GM12878 (cell line): Measurements from ENCODE around the gene FMNL2. TPM values are rescaled to one million over a fixed set of nuclear protein-coding genes. Genes with fewer than 3 reads are reported as not detected.

Experiments
- ATAC-seq: fragments of 200-7000 bp; cut with Tn5 transposase; 3 replicates; pipeline ENCODE4 v1.9.1; 2020; ENCODE audit warnings: mild to moderate bottlenecking, moderate library complexity
- BruUV-seq: library from RNA; stranded (reverse); fragments of 400-500 nt; replicated peaks from 2 replicates; lab custom pipeline; 2021; lab: Mats Ljungman, UMichigan
- CTCF ChIA-PET: fragments of 300-600 bp; sonication (Branson Sonifier 250); formaldehyde crosslinking; extraction: SDS; loops from one replicate; lab custom pipeline; 2021; ENCODE audit warnings: inconsistent platforms; lab: Yijun Ruan, JAX
- POLR2A ChIA-PET: fragments of 350-600 bp; formaldehyde crosslinking; extraction: SDS; loops from one replicate; lab custom pipeline; 2021; ENCODE audit warnings: inconsistent platforms; lab: Charles Lee
- RAD21 ChIA-PET: fragments of 300-600 bp; sonication (Branson Sonifier 250); formaldehyde crosslinking; loops from one replicate; lab custom pipeline; 2023; ENCODE audit warnings: antibody characterized with exemption; ENCODE audit not compliant: unreplicated experiment; lab: Charles Lee
- SMC1A ChIA-PET: fragments of 300-600 bp; sonication (Branson Sonifier 250); formaldehyde crosslinking; loops from one replicate; lab custom pipeline; 2023; ENCODE audit not compliant: unreplicated experiment, uncharacterized antibody; lab: Charles Lee
- DNase-seq: peaks from one replicate; pipeline ENCODE4 v3.0.0-alpha.2; 2011; ENCODE audit warnings: low read depth, low spot score
- FAIRE-seq: peaks from 3 replicates; lab custom pipeline; 2011; peaks lifted over from hg19 to GRCh38; lab: Jason Lieb, UNC
- H2AFZ ChIP-seq: 2 replicates; pipeline ENCODE4 v1.6.0; 2011; ENCODE audit warnings: low read depth, low read length, control low read depth; ENCODE audit not compliant: control insufficient read depth
- H3K27ac ChIP-seq: 2 replicates; pipeline ENCODE4 v1.5.1; 2011; ENCODE audit warnings: control low read depth; ENCODE audit not compliant: control insufficient read depth, insufficient read depth
- H3K27me3 ChIP-seq, 2 experiments: replicated peaks in 1 of 2; 2 replicates each; pipeline versions ENCODE4 v1.6.0 to v1.6.1; 2011; ENCODE audit warnings: low read length in 1 of 2; ENCODE audit not compliant: control insufficient read depth in 2 of 2, insufficient read depth in 2 of 2
- H3K36me3 ChIP-seq, 2 experiments: 2 replicates each; pipeline ENCODE4 v1.5.1; 2011; ENCODE audit warnings: low read length in 1 of 2; ENCODE audit not compliant: control insufficient read depth in 2 of 2, insufficient read depth in 2 of 2
- H3K4me1 ChIP-seq: 2 replicates; pipeline ENCODE4 v1.6.1; 2011; ENCODE audit warnings: mild to moderate bottlenecking, low read length, moderate library complexity, mixed read lengths; ENCODE audit not compliant: control insufficient read depth, insufficient read depth
- H3K4me2 ChIP-seq: 2 replicates; pipeline ENCODE4 v1.6.0; 2011; ENCODE audit warnings: control low read depth; ENCODE audit not compliant: control insufficient read depth, insufficient read depth
- H3K4me3 ChIP-seq: fragments of 200-600 bp; sonication (generic); 2 replicates; pipeline ENCODE4 v1.5.1; 2016
- H3K79me2 ChIP-seq: 2 replicates; pipeline ENCODE4 v1.6.0; 2011; ENCODE audit warnings: low read length; ENCODE audit not compliant: control insufficient read depth, insufficient read depth
- H3K9ac ChIP-seq: 2 replicates; pipeline ENCODE4 v1.8.0; 2011; ENCODE audit warnings: low read length, control low read depth, mixed read lengths; ENCODE audit not compliant: control insufficient read depth, insufficient read depth
- H3K9me3 ChIP-seq: replicated peaks from 3 replicates; pipeline ENCODE4 v1.5.1; 2011; ENCODE audit warnings: mild to moderate bottlenecking, low read length; ENCODE audit not compliant: control insufficient read depth, insufficient read depth
- H4K20me1 ChIP-seq: 2 replicates; pipeline ENCODE4 v1.6.0; 2011; ENCODE audit not compliant: control insufficient read depth, insufficient read depth
- BCL11A ChIP-seq: IDR thresholded peaks from 2 replicates; pipeline ENCODE4 v1.6.1; 2011; ENCODE audit warnings: low read depth, low read length
- BMI1 ChIP-seq: fragments of 450-650 bp; IDR thresholded peaks from 2 replicates; pipeline ENCODE4 v1.6.1; 2016; ENCODE audit warnings: mild to moderate bottlenecking, moderate library complexity, borderline replicate concordance
- CREB1 ChIP-seq: IDR thresholded peaks from 2 replicates; pipeline ENCODE4 v1.6.1; 2012; ENCODE audit warnings: low read depth, mild to moderate bottlenecking, inconsistent platforms
- MYC ChIP-seq: IDR thresholded peaks from 2 replicates; pipeline ENCODE4 v1.6.1; 2011; ENCODE audit warnings: mild to moderate bottlenecking, low read length, moderate library complexity, inconsistent platforms; ENCODE audit not compliant: insufficient read depth, insufficient replicate concordance, insufficient read length, severe bottlenecking
- NR2C2 ChIP-seq: IDR thresholded peaks from 2 replicates; pipeline ENCODE4 v1.6.1; 2011; ENCODE audit warnings: borderline replicate concordance, low read depth; ENCODE audit not compliant: control insufficient read depth, insufficient read length
- RB1 ChIP-seq: fragments of 450-650 bp; formaldehyde crosslinking; IDR thresholded peaks from 2 replicates; pipeline ENCODE4 v1.6.1; 2017; ENCODE audit warnings: mild to moderate bottlenecking, borderline replicate concordance
- TCF3 ChIP-seq: IDR thresholded peaks from 2 replicates; pipeline ENCODE4 v1.6.1; 2012; ENCODE audit warnings: low read depth, mild to moderate bottlenecking, low read length, borderline replicate concordance; ENCODE audit not compliant: insufficient read depth
- WGBS: methylation state at CpG from one replicate; pipeline ENCODE4 v1.1.6; 2016; ENCODE audit warnings: low lambda C conversion rate; ENCODE audit not compliant: insufficient replicate concordance, insufficient coverage; ENCODE audit errors: missing lambda C conversion rate; 5-methylcytosine and 5-hydroxymethylcytosine counted together
- in situ Hi-C: fragments of 300-500 bp; cut with MboI; formaldehyde crosslinking; loops from 9 replicates; pipeline ENCODE4 v1.14.3; 2018; ENCODE audit warnings: mixed read lengths
- intact Hi-C: fragments of 100-400 bp; cut with micrococcal nuclease; formaldehyde crosslinking; loops from one replicate; pipeline ENCODE4 v1.14.2; 2022; ENCODE audit not compliant: unreplicated experiment
- polyA plus RNA-seq, 11 experiments: library from polyadenylated mRNA; depleted of rRNA in 4 of 11; unstranded in 6 of 11; stranded (reverse) in 5 of 11; fragments of >200 nt; fragmentation: Nextera tagmentation in 4 of 11; fragmentation: Illumina TruSeq in 1 of 11; extraction: Ambion mirVana in 4 of 11; extraction: Trizol in 1 of 11; gene quantifications; 1 replicate in 1 of 11; 2 replicates in 10 of 11; pipeline versions ENCODE4 v1.2.1 to v1.2.3, GENCODE V29; 2011 to 2016; ENCODE audit warnings: inconsistent platforms in 2 of 11, missing spikeins in 2 of 11, low read depth in 1 of 11
- total RNA-seq, 4 experiments: library from RNA; depleted of rRNA in 3 of 4; stranded (reverse); fragments of >200 nt in 3 of 4; fragmentation: Illumina TruSeq in 1 of 4; extraction: Trizol in 1 of 4; gene quantifications; 2 replicates each; pipeline versions ENCODE4 v1.2.1 to v1.2.3, GENCODE V29; 2013 to 2021
- TF ChIP-seq, protein P1 (sequence below): fragments of 450-650 bp; formaldehyde crosslinking; IDR thresholded peaks from 2 replicates; pipeline ENCODE4 v1.4.0; 2022; ENCODE audit warnings: mild to moderate bottlenecking, moderate library complexity
- TF ChIP-seq, protein P2 (sequence below): fragments of 450-650 bp; IDR thresholded peaks from 2 replicates; pipeline ENCODE4 v1.6.1; 2017; ENCODE audit warnings: mild to moderate bottlenecking
- TF ChIP-seq, protein P3 (sequence below): fragments of 150-350 bp; IDR thresholded peaks from 2 replicates; pipeline ENCODE4 v1.6.1; 2016; ENCODE audit warnings: low read depth, low read length
- TF ChIP-seq, protein P4 (sequence below): fragments of 450-650 bp; IDR thresholded peaks from 2 replicates; pipeline ENCODE4 v1.6.1; 2016; ENCODE audit warnings: mild to moderate bottlenecking
- TF ChIP-seq, protein P5 (sequence below): IDR thresholded peaks from 2 replicates; pipeline ENCODE4 v1.6.1; 2011; ENCODE audit warnings: low read depth, mild to moderate bottlenecking, low read length, moderate library complexity, borderline replicate concordance; ENCODE audit errors: extremely low read depth

FMNL2 gene
- total and polyA plus RNA-seq, 10 of the 15 experiments (the other 5 are each of a cell fraction or from before 2014, with no cell fraction given), result 0.13 to 9.9 (median 0.35) TPM

DNA sequence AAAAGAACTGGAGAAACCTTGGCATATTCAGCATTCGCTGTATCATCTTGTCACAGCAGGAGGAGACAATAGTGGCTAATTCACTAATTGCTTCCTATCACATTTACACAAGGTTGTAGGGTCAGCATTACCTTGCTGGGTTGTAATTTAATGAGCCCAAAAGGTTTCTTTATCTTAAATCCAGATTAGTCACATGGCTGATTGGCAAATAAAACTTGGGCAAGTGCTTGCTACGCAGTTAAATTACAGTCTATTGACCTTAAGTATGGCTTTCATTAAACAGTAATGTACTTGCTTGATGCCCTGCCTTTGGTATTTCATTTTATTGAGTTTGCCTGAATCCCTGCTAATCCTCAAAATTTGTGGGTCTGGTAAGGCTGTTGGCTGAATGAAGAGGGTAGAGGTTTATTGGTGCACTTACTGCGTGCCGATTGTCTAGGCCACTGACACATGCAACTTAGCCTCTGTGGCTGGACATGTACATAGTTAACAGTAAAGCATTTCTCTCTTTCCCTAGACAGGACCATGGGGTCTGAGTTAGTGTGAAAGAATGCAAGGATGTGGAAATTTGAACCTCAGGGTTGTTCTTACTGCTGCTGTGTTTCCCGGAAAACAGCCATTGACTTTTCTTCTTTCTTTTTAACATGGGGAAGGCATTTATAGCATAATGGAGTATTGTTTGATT is 34.3 kb downstream of the FMNL2 start:
- in situ Hi-C loops, result no loop called here
- FAIRE-seq, result no peak
- Histone ChIP-seq H3K36me3 (no peaks in the 10 kb centered on the region), H3K9me3 (no peaks in the 10 kb centered on the region), H3K4me1 (peaks cover 9% of the 10 kb centered on the region), H3K79me2 (no peaks in the 10 kb centered on the region; the same call in 1 of the 2 replicates), H3K27ac (no peak overlapping the region), H3K4me3 (no peak overlapping the region), H3K27me3 (no peaks in the 10 kb centered on the region), H3K4me2 (no peak overlapping the region), H3K9ac (no peak overlapping the region), H4K20me1 (no peaks in the 10 kb centered on the region), H2AFZ (no peak overlapping the region)
- ChIA-PET POLR2A (no interaction called here), SMC1A (interaction anchor here (1.5 kb wide), 1 partner anchor 39 kb away, joined by 3 read pairs; no protein-coding TSS in a partner anchor), CTCF (no interaction called here), RAD21 (no interaction called here)
- intact Hi-C loops, result loop anchor here (5.0 kb wide), 1 partner anchor 53 kb away; no protein-coding TSS in a partner anchor
- WGBS, result 94% methylated on average over 5 of the region's 5 CpGs
- no peak for DNase-seq
- no peak for ATAC-seq
- TF ChIP-seq, protein P1, sequence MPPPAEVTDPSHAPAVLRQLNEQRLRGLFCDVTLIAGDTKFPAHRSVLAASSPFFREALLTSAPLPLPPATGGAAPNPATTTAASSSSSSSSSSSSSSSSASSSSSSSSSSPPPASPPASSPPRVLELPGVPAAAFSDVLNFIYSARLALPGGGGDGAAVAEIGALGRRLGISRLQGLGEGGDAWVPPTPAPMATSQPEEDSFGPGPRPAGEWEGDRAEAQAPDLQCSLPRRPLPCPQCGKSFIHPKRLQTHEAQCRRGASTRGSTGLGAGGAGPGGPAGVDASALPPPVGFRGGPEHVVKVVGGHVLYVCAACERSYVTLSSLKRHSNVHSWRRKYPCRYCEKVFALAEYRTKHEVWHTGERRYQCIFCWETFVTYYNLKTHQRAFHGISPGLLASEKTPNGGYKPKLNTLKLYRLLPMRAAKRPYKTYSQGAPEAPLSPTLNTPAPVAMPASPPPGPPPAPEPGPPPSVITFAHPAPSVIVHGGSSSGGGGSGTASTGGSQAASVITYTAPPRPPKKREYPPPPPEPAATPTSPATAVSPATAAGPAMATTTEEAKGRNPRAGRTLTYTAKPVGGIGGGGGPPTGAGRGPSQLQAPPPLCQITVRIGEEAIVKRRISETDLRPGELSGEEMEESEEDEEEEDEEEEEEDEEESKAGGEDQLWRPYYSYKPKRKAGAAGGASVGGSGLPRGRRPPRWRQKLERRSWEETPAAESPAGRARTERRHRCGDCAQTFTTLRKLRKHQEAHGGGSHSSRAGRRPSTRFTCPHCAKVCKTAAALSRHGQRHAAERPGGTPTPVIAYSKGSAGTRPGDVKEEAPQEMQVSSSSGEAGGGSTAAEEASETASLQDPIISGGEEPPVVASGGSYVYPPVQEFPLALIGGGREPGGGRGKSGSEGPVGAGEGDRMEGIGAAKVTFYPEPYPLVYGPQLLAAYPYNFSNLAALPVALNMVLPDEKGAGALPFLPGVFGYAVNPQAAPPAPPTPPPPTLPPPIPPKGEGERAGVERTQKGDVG (CRISPR knock-in tag), result no peak
- TF ChIP-seq, protein P2, sequence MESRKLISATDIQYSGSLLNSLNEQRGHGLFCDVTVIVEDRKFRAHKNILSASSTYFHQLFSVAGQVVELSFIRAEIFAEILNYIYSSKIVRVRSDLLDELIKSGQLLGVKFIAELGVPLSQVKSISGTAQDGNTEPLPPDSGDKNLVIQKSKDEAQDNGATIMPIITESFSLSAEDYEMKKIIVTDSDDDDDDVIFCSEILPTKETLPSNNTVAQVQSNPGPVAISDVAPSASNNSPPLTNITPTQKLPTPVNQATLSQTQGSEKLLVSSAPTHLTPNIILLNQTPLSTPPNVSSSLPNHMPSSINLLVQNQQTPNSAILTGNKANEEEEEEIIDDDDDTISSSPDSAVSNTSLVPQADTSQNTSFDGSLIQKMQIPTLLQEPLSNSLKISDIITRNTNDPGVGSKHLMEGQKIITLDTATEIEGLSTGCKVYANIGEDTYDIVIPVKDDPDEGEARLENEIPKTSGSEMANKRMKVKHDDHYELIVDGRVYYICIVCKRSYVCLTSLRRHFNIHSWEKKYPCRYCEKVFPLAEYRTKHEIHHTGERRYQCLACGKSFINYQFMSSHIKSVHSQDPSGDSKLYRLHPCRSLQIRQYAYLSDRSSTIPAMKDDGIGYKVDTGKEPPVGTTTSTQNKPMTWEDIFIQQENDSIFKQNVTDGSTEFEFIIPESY, result no peak
- no peak for TF ChIP-seq BMI1
- TF ChIP-seq, protein P3, sequence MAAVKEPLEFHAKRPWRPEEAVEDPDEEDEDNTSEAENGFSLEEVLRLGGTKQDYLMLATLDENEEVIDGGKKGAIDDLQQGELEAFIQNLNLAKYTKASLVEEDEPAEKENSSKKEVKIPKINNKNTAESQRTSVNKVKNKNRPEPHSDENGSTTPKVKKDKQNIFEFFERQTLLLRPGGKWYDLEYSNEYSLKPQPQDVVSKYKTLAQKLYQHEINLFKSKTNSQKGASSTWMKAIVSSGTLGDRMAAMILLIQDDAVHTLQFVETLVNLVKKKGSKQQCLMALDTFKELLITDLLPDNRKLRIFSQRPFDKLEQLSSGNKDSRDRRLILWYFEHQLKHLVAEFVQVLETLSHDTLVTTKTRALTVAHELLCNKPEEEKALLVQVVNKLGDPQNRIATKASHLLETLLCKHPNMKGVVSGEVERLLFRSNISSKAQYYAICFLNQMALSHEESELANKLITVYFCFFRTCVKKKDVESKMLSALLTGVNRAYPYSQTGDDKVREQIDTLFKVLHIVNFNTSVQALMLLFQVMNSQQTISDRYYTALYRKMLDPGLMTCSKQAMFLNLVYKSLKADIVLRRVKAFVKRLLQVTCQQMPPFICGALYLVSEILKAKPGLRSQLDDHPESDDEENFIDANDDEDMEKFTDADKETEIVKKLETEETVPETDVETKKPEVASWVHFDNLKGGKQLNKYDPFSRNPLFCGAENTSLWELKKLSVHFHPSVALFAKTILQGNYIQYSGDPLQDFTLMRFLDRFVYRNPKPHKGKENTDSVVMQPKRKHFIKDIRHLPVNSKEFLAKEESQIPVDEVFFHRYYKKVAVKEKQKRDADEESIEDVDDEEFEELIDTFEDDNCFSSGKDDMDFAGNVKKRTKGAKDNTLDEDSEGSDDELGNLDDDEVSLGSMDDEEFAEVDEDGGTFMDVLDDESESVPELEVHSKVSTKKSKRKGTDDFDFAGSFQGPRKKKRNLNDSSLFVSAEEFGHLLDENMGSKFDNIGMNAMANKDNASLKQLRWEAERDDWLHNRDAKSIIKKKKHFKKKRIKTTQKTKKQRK, result no peak
- TF ChIP-seq MYC, result no peak
- TF ChIP-seq TCF3, result no peak
- TF ChIP-seq, protein P4, sequence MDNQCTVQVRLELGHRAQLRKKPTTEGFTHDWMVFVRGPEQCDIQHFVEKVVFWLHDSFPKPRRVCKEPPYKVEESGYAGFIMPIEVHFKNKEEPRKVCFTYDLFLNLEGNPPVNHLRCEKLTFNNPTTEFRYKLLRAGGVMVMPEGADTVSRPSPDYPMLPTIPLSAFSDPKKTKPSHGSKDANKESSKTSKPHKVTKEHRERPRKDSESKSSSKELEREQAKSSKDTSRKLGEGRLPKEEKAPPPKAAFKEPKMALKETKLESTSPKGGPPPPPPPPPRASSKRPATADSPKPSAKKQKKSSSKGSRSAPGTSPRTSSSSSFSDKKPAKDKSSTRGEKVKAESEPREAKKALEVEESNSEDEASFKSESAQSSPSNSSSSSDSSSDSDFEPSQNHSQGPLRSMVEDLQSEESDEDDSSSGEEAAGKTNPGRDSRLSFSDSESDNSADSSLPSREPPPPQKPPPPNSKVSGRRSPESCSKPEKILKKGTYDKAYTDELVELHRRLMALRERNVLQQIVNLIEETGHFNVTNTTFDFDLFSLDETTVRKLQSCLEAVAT, result no peak
- no peak for TF ChIP-seq RB1
- TF ChIP-seq NR2C2, result no peak
- TF ChIP-seq CREB1, result no peak
- TF ChIP-seq, protein P5, sequence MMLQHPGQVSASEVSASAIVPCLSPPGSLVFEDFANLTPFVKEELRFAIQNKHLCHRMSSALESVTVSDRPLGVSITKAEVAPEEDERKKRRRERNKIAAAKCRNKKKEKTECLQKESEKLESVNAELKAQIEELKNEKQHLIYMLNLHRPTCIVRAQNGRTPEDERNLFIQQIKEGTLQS, result no peak
- TF ChIP-seq BCL11A, result no peak
- BruUV-seq, result no TSS peak
